ENCODE results near the gene SLC25A23. TPM values are rescaled to one million over a fixed set of nuclear protein-coding genes. Genes with fewer than 3 reads are reported as not detected.

The SLC25A23 gene
- total and polyA plus RNA-seq, 2 of the 4 experiments (the other 2 are of a cell fraction), result 7.0 to 7.6 TPM

- ChIA-PET CTCF (no interaction called here), POLR2A (ENCODE audit: unreplicated experiment) (no interaction called here)
- Histone ChIP-seq H3K4ac (ENCODE audit: low read depth, low read length) (no peak overlapping the region), H3K23ac (ENCODE audit: low read depth, low read length) (no peak overlapping the region), H2AFZ (replicated peaks; ENCODE audit: low read length, poor library complexity) (peak overlapping the region; percentile 98), H3K4me3 (ENCODE audit: insufficient read depth, low read depth, low read length) (peak overlapping the region; percentile 61), H3K4me2 (ENCODE audit: low read depth, low read length) (peak overlapping the region; percentile 96), H3K9me1 (ENCODE audit: insufficient read depth, low read length) (no peaks in the 10 kb centered on the region; the same call in 1 of the 2 replicates), H2BK20ac (ENCODE audit: low read depth, low read length) (no peak overlapping the region), H2AK5ac (ENCODE audit: low read depth, low read length) (0 out of 2 replicates have a peak overlapping the region, but pooled peaks have one; percentile 12), H3K27ac (ENCODE audit: insufficient read depth, low read length) (peak overlapping the region; percentile 4; the same call in 1 of the 2 replicates), H3K56ac (ENCODE audit: extremely low read depth, insufficient read depth, low read length) (no peak overlapping the region), H3K27me3 (ENCODE audit: control insufficient read depth, insufficient read depth, low read length) (peaks cover 17% of the 10 kb centered on the region), H3K14ac (replicated peaks; ENCODE audit: low read depth, low read length) (no peak overlapping the region), H2AK9ac (replicated peaks; ENCODE audit: low read depth, low read length, poor library complexity) (peak overlapping the region; percentile 3), H4K20me1 (ENCODE audit: insufficient read depth, low read length) (no peaks in the 10 kb centered on the region), H4K8ac (ENCODE audit: low read depth in 2 of 2, low read length in 2 of 2) (peak overlapping the region in 1 of 2 experiments; percentile 59; a peak in 1 of 4 replicates), H2BK15ac (ENCODE audit: low read depth, low read length) (no peak overlapping the region), H2BK120ac (ENCODE audit: low read depth, low read length) (0 out of 2 replicates have a peak overlapping the region, but pooled peaks have one; percentile 55), H3K9ac (ENCODE audit: low read depth, low read length) (peak overlapping the region; percentile 7; the same call in 1 of the 2 replicates), H3K79me1 (ENCODE audit: low read depth in 1 of 2, low read length in 2 of 2) (peaks cover 0 to 3% of the 10 kb centered on the region in 2 experiments; a peak in 1 of 4 replicates), H3K4me1 (ENCODE audit: control insufficient read depth, insufficient read depth, low read length) (peaks cover 3% of the 10 kb centered on the region; the same call in 1 of the 2 replicates), H4K91ac (ENCODE audit: insufficient read depth, low read depth, low read length) (no peak overlapping the region), H4K5ac (ENCODE audit: low read depth, low read length) (no peak overlapping the region), H3K36me3 (ENCODE audit: control insufficient read depth, insufficient read depth, low read length) (no peaks in the 10 kb centered on the region), H3K9me3 (ENCODE audit: control insufficient read depth, insufficient read depth, low read length) (no peaks in the 10 kb centered on the region), H2BK5ac (ENCODE audit: low read depth, low read length, poor library complexity, severe bottlenecking) (no peak overlapping the region), H3K18ac (ENCODE audit: low read depth, low read length) (no peak overlapping the region)
- peak; percentile 97 for DNase-seq
- peak; percentile 92 for ATAC-seq (ENCODE audit: low read depth)
- in situ Hi-C loops (cut with MboI; ENCODE audit: low sequenced_read_pairs), result no loop called here
- BruUV-seq (replicated peaks), result no TSS peak
- no peak for TF ChIP-seq CHD1 (IDR thresholded peaks at IDR 0.05; ENCODE audit: low read depth, low read length)
- TF ChIP-seq RAD21 (IDR thresholded peaks at IDR 0.05; ENCODE audit: low read length), result no peak
- TF ChIP-seq CTCF (conservative IDR thresholded peaks at IDR 0.05; ENCODE audit: low read depth, low read length), result peak; percentile 46
- TF ChIP-seq MAZ (IDR thresholded peaks at IDR 0.05; ENCODE audit: borderline replicate concordance, low read depth, low read length), result peak; percentile 48
- TF ChIP-seq BHLHE40 (IDR thresholded peaks at IDR 0.05; ENCODE audit: low read depth, low read length), result no peak
- no peak for TF ChIP-seq MAFK (IDR thresholded peaks at IDR 0.05; ENCODE audit: low read depth, low read length)
- TF ChIP-seq RFX5 (IDR thresholded peaks at IDR 0.05; ENCODE audit: low read depth, low read length), result no peak
- TF ChIP-seq USF2 (IDR thresholded peaks at IDR 0.05; ENCODE audit: low read depth, low read length), result no peak
- TF ChIP-seq FOS (IDR thresholded peaks at IDR 0.05; ENCODE audit: low read depth, low read length), result no peak
- 0 out of 2 replicates have a peak, but pooled peaks have one; percentile 15 for TF ChIP-seq SMC3 (IDR thresholded peaks at IDR 0.05; ENCODE audit: low read depth, low read length)
- TF ChIP-seq MXI1 (IDR thresholded peaks at IDR 0.05; ENCODE audit: borderline replicate concordance, low read depth, low read length), result no peak
- TF ChIP-seq NFE2L2 (IDR thresholded peaks at IDR 0.05; ENCODE audit: low read depth, low read length), result no peak
- no peak for TF ChIP-seq ELK1 (IDR thresholded peaks at IDR 0.05; ENCODE audit: borderline replicate concordance, low read depth, low read length)
- no peak for TF ChIP-seq POLR2A (IDR thresholded peaks at IDR 0.05; ENCODE audit: low read depth, low read length)
- dilution Hi-C loops (cut with HindIII; ENCODE audit: low sequenced_read_pairs, unreplicated experiment), result no loop called here
- intact Hi-C loops (cut with micrococcal nuclease), result loop anchor here (1.0 kb wide), 2 partner anchors 277 to 403 kb away; partner anchors contain the start of gene GPR108
- 1% methylated on average over 24 of the region's 57 CpGs; no CpG with 5 or more reads in 1 of the 2 experiments for WGBS, 2 experiments (ENCODE audit: extremely low coverage in 2 of 2, insufficient read length in 1 of 2)
These were observed 700 bp upstream of the SLC25A23 start for GRCh38 chr19:6460099-6460884.
